HEK293T (cell line): ENCODE results near the gene PTGDR.

Experiments used
- NFRKB ChIP-seq: fragments of 450-650 bp; IDR thresholded peaks from 2 replicates; pipeline ENCODE4 v1.6.1; 2016; ENCODE audit warnings: mild to moderate bottlenecking, moderate library complexity
- TARDBP ChIP-seq: fragments of 450-650 bp; IDR thresholded peaks from 2 replicates; pipeline ENCODE4 v1.6.1; 2016

DNA sequence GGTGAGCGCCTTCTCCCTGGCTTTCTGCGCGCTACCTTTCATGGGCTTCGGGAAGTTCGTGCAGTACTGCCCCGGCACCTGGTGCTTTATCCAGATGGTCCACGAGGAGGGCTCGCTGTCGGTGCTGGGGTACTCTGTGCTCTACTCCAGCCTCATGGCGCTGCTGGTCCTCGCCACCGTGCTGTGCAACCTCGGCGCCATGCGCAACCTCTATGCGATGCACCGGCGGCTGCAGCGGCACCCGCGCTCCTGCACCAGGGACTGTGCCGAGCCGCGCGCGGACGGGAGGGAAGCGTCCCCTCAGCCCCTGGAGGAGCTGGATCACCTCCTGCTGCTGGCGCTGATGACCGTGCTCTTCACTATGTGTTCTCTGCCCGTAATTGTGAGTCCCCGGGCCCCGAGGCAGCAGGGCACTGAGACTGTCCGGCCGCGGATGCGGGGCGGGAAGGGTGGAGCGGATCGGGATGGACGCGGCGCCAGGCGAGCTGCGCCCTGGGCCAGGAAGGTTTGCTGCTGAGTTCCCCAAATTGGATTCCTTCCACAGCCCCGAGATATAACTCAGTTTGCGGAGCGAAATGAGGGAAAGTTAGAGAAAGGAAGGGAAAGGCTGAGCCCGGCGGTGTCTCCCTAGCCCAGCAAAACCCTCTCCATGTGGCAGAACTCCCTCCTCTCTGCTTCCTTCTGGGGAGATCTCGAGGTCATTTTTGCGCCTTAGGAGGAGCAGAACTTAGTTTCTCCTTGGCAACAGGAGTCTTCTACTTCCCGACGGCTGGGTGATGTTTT, 972 bp downstream of the PTGDR start:
- TF ChIP-seq NFRKB: no peak
- no peak for TF ChIP-seq TARDBP
